Measurements from ENCODE around the gene FGGY. TPM values are rescaled to one million over a fixed set of nuclear protein-coding genes. Genes with fewer than 3 reads are reported as not detected.

FGGY gene
- total and polyA plus RNA-seq, 2 donors (not counting 1 experiment from before 2014, with no cell fraction given): 6.1 to 38.5 TPM

DNA sequence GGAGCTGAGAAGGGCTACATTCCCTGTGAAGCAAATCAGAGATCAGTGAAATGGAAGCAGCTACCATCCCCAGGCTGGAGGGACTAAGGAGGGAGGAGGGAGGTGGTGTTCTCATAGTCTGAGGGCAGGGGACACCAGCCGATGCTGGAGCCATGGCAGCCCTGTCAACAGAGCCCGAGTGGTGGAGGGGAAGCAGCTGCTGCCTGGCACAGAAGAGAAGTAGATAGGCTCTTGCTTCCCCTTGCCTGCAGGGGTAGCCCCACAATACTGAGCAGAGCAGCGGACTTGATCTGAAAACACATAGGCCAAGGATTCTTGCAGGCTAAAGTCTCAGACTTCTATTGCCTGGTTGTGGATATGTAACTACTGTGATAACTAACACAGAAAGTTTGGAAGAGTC, 255.1 kb downstream of the FGGY start:
- no peak overlapping the region for H3K9ac ChIP-seq (ENCODE audit: low read length)
- Mint-ChIP-seq H3K4me1 (peaks cover 6% of the 10 kb centered on the region), H3K27ac (no peak overlapping the region), H3K4me3 (no peak overlapping the region), H3K9me3 (ENCODE audit: insufficient read depth) (no peaks in the 10 kb centered on the region), H3K27me3 (no peaks in the 10 kb centered on the region)
- ATAC-seq (ENCODE audit: low read depth): peak; percentile 17
- no peaks in the 10 kb centered on the region for H3K79me2 ChIP-seq (ENCODE audit: control insufficient read depth, insufficient read depth, low read length)
- no peak for TF ChIP-seq CTCF (IDR thresholded peaks at IDR 0.05)
- no peak for TF ChIP-seq EZH2 (IDR thresholded peaks at IDR 0.05; ENCODE audit: borderline replicate concordance, insufficient read depth, low read depth, low read length, poor library complexity, severe bottlenecking)
- peaks cover 0 to 4% (median 3%) of the 10 kb centered on the region in 3 donors for H3K9me3 ChIP-seq (ENCODE audit: control extremely low read depth in 1 of 3, control insufficient read depth in 2 of 3, insufficient read depth in 1 of 3, low read length in 2 of 3)
- H2AFZ ChIP-seq (ENCODE audit: insufficient read depth, low read depth, low read length, poor library complexity, severe bottlenecking): no peak overlapping the region
- 46% methylated on average over 2 of the region's 3 CpGs for WGBS (ENCODE audit: insufficient coverage)
- intact Hi-C loops (cut with micrococcal nuclease): no loop called here
- no peak for DNase-seq
- no peak overlapping the region for H3K4me2 ChIP-seq (replicated peaks; ENCODE audit: low read depth, low read length, poor library complexity, severe bottlenecking)
- POLR2A ChIA-PET: no interaction called here
- no peak overlapping the region for H3K4me3 ChIP-seq (ENCODE audit: control extremely low read depth in 1 of 5, extremely low read depth in 1 of 5, insufficient read depth in 1 of 5, low read depth in 2 of 5, low read length in 4 of 5)
- no peaks in the 10 kb centered on the region for H4K20me1 ChIP-seq (ENCODE audit: control insufficient read depth, insufficient read depth, low read length, poor library complexity, severe bottlenecking)
- no peak overlapping the region for H3K27ac ChIP-seq (ENCODE audit: low read length in 2 of 2)
- H3K27me3 ChIP-seq (replicated peaks in 1 of 4; ENCODE audit: control extremely low read depth in 1 of 4, control insufficient read depth in 3 of 4, insufficient read depth in 4 of 4, low read length in 3 of 4): no peaks in the 10 kb centered on the region
- H3K36me3 ChIP-seq (replicated peaks in 1 of 2; ENCODE audit: control extremely low read depth in 1 of 2, control insufficient read depth in 1 of 2, extremely low read depth in 1 of 2, insufficient read depth in 2 of 2, low read length in 1 of 2): no peaks in the 10 kb centered on the region
- CTCF ChIA-PET: interaction anchor here (1.5 to 1.7 kb wide), 2 partner anchors 10 to 147 kb away, joined by 4 to 5 read pairs; no protein-coding TSS in a partner anchor
- no peaks in the 10 kb centered on the region for H3K4me1 ChIP-seq (ENCODE audit: control insufficient read depth in 2 of 2, insufficient read depth in 2 of 2, low read length in 2 of 2)

- TF ChIP-seq CTCF (IDR thresholded peaks at IDR 0.05) (no peak), EZH2 (IDR thresholded peaks at IDR 0.05; ENCODE audit: borderline replicate concordance, insufficient read depth, low read depth, low read length, poor library complexity, severe bottlenecking) (no peak)
- Histone ChIP-seq H3K27me3 (replicated peaks in 1 of 4; ENCODE audit: control extremely low read depth in 1 of 4, control insufficient read depth in 3 of 4, insufficient read depth in 4 of 4, low read length in 3 of 4) (no peaks in the 10 kb centered on the region), H3K4me2 (replicated peaks; ENCODE audit: low read depth, low read length, poor library complexity, severe bottlenecking) (no peak overlapping the region), H3K27ac (ENCODE audit: low read length in 2 of 2) (no peak overlapping the region), H3K9me3 (ENCODE audit: control extremely low read depth in 1 of 3, control insufficient read depth in 2 of 3, insufficient read depth in 1 of 3, low read length in 2 of 3) (peaks cover 3 to 11% (median 4%) of the 10 kb centered on the region in 3 donors), H2AFZ (ENCODE audit: insufficient read depth, low read depth, low read length, poor library complexity, severe bottlenecking) (no peak overlapping the region), H3K4me1 (ENCODE audit: control insufficient read depth in 2 of 2, insufficient read depth in 2 of 2, low read length in 2 of 2) (no peaks in the 10 kb centered on the region), H4K20me1 (ENCODE audit: control insufficient read depth, insufficient read depth, low read length, poor library complexity, severe bottlenecking) (no peaks in the 10 kb centered on the region), H3K79me2 (ENCODE audit: control insufficient read depth, insufficient read depth, low read length) (no peaks in the 10 kb centered on the region), H3K9ac (ENCODE audit: low read length) (no peak overlapping the region), H3K36me3 (replicated peaks in 1 of 2; ENCODE audit: control extremely low read depth in 1 of 2, control insufficient read depth in 1 of 2, extremely low read depth in 1 of 2, insufficient read depth in 2 of 2, low read length in 1 of 2) (no peaks in the 10 kb centered on the region), H3K4me3 (ENCODE audit: control extremely low read depth in 1 of 5, extremely low read depth in 1 of 5, insufficient read depth in 1 of 5, low read depth in 2 of 5, low read length in 4 of 5) (no peak overlapping the region)
- H3K27ac Mint-ChIP-seq: no peak overlapping the region
- CTCF ChIA-PET: interaction anchor here (1.5 kb wide), 1 partner anchor 9 kb away, joined by 5 read pairs; no protein-coding TSS in a partner anchor
- peaks cover 6% of the 10 kb centered on the region for H3K4me1 Mint-ChIP-seq
- H3K9me3 Mint-ChIP-seq (ENCODE audit: insufficient read depth): peaks cover 7% of the 10 kb centered on the region
- no peak for DNase-seq
- no peak overlapping the region for H3K4me3 Mint-ChIP-seq
- POLR2A ChIA-PET: no interaction called here
- no CpG with 5 or more reads among the region's 4 CpGs for WGBS (ENCODE audit: insufficient coverage)
- H3K27me3 Mint-ChIP-seq: no peaks in the 10 kb centered on the region
- intact Hi-C loops (cut with micrococcal nuclease): no loop called here
- ATAC-seq (ENCODE audit: low read depth): no peak
These were observed 256.5 kb downstream of the FGGY start for GRCh38 chr1:59553371-59553770.
